GM13976 (cell line): ENCODE data around the gene SFMBT2.

Source experiments
- DNase-seq: peaks from one replicate; pipeline ENCODE4 v3.0.0; 2012; ENCODE audit warnings: low spot score
- in situ Hi-C: fragments of 300-500 bp; cut with MboI; formaldehyde crosslinking; loops from one replicate; pipeline ENCODE4 v1.12.0; 2022; ENCODE audit warnings: low sequenced_read_pairs, mixed read lengths, inconsistent platforms; ENCODE audit not compliant: unreplicated experiment
- TF ChIP-seq, protein P1 (sequence below): IDR thresholded peaks from 2 replicates; pipeline ENCODE4 v1.5.1; 2012; ENCODE audit warnings: borderline replicate concordance, mild to moderate bottlenecking; ENCODE audit not compliant: insufficient read depth; ENCODE audit errors: extremely low read depth, missing control alignments, control extremely low read depth

The SFMBT2 gene

DNA sequence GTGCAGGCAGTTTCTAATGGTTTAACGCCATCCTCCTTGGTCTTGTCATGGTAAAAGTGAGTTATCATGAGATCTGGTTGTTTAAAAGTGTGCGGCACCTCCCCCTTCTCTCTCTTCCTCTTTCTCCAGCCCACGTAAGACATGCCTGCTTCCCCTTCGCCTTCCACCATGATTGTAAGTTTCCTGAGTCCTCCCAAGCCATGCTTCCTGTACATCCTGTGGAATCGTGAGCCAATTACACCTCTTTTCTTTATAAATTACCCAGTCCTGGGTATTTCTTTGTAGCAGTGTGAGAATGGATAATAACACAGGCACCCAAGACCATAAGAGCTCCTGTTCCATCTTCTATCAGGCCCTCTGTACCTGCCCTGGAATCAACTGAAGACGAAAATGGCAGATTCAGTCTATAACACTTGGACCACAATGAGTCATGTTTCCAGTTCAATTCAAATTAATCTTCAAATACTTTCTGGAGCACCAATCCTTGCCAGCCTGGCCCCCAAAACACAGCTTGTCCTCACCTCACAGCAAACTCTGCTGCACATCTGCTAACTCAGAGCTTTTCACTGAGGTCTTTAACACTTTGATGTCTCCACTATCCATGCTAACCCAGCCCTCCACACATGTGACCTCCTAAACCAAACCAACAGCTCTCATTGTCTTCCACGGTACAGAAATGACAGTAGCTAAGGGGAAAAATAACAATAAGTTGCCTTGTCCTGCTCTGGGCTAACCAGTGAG is 73.2 kb downstream of the SFMBT2 start:
- DNase-seq, result peak; percentile 60
- in situ Hi-C loops, result no loop called here
- TF ChIP-seq, protein P1, sequence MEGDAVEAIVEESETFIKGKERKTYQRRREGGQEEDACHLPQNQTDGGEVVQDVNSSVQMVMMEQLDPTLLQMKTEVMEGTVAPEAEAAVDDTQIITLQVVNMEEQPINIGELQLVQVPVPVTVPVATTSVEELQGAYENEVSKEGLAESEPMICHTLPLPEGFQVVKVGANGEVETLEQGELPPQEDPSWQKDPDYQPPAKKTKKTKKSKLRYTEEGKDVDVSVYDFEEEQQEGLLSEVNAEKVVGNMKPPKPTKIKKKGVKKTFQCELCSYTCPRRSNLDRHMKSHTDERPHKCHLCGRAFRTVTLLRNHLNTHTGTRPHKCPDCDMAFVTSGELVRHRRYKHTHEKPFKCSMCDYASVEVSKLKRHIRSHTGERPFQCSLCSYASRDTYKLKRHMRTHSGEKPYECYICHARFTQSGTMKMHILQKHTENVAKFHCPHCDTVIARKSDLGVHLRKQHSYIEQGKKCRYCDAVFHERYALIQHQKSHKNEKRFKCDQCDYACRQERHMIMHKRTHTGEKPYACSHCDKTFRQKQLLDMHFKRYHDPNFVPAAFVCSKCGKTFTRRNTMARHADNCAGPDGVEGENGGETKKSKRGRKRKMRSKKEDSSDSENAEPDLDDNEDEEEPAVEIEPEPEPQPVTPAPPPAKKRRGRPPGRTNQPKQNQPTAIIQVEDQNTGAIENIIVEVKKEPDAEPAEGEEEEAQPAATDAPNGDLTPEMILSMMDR, result no peak

DNA sequence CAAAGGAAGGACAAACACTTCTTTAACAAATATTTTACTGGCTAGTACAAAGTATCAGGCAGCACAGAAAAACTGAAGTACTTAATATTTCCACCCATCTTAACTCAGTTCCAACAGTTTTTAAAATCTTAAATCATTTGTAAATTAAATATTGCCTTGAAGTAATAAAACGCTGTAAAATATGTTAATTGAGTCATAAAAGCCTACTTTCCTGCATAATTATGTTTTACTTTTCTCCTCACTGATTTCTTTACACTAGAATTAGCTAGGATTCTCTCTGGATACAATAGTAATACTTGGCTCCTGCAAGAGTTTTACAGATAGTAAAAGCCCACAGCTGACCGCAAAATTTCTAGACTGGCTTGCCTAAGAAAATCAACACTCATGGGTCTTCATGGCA is 74.9 kb downstream of the SFMBT2 start:
- DNase-seq, result no peak
- in situ Hi-C loops, result no loop called here
- TF ChIP-seq, protein P1, result no peak

DNA sequence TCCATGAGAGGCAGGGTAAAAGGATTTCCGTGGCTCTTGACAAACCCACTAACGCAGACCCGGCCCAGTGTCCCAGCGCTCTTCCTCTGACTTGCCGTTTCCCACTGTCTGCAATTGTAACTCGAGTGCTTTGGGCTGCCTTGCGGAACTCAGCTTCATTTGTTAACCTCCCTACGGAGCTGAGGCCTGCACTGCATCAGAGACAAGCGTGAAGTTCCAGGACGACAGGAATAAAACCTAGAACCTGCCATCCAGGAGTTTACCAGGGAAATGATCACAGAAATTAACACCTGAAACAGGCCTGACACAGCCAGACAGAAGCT is 76.2 kb downstream of the SFMBT2 start:
- TF ChIP-seq, protein P1, result no peak
- DNase-seq, result no peak
- in situ Hi-C loops, result no loop called here

DNA sequence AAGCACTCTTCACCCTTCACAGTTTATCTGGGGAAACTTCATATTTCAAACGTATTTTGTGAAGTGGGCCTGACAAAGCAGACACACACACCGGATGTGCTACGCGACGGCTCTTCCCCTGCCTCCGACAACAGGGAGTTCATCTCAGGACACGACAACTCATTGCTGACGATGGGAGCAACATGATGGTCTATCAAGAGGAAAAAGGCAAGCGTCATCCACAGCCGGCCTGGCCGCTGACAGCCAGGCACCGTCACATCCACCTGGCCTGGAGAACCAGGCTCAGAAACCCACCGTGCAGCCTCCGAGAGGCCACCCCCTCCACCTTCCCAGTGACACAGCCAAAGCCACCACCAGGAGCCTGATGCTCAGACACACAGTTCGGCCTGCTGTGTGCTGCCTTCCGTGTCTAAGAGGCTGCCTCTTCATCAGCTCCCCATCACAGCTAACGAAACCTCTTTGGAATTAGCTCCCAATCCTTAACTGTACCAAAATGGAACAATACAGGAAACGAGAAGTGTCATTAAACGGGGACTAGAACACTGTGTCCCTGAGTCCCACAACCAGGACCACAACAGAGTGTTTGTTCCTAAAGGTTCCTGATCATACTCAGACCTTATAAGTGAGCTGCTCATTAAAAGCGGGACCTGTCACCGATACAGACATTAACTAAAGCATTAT is 76.7 kb downstream of the SFMBT2 start:
- TF ChIP-seq, protein P1, result no peak
- DNase-seq, result no peak
- in situ Hi-C loops, result no loop called here

DNA sequence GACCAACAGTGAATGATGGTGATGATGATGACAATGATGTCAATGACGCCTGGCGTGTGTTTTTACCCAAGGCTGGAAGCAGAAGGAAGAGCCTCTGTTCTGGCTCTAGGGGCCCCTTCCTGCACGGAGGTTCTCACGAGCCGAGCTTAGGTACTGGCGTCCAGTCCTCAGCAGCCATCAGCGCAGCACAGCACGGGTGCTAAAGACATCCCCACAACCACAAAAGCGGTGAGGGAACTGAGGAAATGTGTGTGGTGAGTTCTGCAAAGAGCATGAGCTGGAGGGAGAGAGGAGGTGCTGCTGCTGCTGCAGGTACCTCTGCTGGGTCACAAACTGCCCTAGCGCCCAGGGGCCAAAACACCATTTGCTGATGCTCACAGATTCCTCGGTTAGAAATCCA is 81.6 kb downstream of the SFMBT2 start:
- in situ Hi-C loops, result no loop called here
- TF ChIP-seq, protein P1, result no peak
- no peak for DNase-seq

DNA sequence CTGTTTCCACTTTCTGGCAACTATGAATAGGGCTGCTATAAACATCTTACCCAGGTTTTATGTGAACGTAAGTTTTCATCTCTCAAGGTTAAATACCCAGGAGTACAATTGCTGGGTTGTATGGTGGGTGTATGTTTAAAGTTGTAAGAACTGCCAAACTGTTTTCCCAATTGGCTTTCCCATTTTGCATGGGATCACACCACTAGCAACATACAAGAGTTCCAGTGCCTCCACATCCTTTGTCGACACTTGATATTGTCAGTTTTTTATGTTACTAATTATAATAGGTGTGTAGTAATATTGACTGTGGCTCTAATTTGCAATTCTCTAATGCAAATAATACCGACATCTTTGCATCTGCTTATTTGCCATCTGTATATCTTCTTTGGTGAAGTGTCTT is 82.9 kb downstream of the SFMBT2 start:
- DNase-seq, result no peak
- in situ Hi-C loops, result no loop called here
- TF ChIP-seq, protein P1, result no peak
